Karpas-422 (cell line): ENCODE data around the gene CELA2A. TPM values are rescaled to one million over a fixed set of nuclear protein-coding genes. Genes with fewer than 3 reads are reported as not detected.
"Not testable (repeated sequence)": the region's sequence is repeated elsewhere in the genome, so short reads cannot be mapped to it uniquely, and the experiment has no call there.

Experiments used
- DNase-seq: peaks from one replicate; pipeline ENCODE4 v3.0.0-alpha.2; 2015
- H2AFZ ChIP-seq: fragments of 200-600 bp; sonication (generic); 2 replicates; pipeline ENCODE4 v1.6.1; 2014; ENCODE audit warnings: antibody characterized with exemption, low read length, mixed read lengths
- H3K27ac ChIP-seq: fragments of 200-600 bp; sonication (generic); 2 replicates; pipeline ENCODE4 v1.5.1; 2014; ENCODE audit warnings: mild to moderate bottlenecking, low read length, moderate library complexity
- H3K27me3 ChIP-seq: fragments of 200-600 bp; sonication (generic); 2 replicates; pipeline ENCODE4 v1.6.1; 2014; ENCODE audit warnings: low read length, mixed read lengths
- H3K36me3 ChIP-seq: fragments of 200-600 bp; sonication (generic); 2 replicates; pipeline ENCODE4 v1.6.1; 2014; ENCODE audit warnings: low read length, mixed read lengths; ENCODE audit not compliant: insufficient read depth
- H3K4me1 ChIP-seq: fragments of 200-600 bp; sonication (generic); 2 replicates; pipeline ENCODE4 v1.6.1; 2014; ENCODE audit warnings: mild to moderate bottlenecking, low read length, mixed read lengths
- H3K4me2 ChIP-seq: fragments of 200-600 bp; sonication (generic); 2 replicates; pipeline ENCODE4 v1.6.1; 2014; ENCODE audit warnings: low read length, low read depth, mild to moderate bottlenecking; ENCODE audit not compliant: poor library complexity, severe bottlenecking
- H3K4me3 ChIP-seq: fragments of 200-600 bp; sonication (generic); 2 replicates; pipeline ENCODE4 v1.5.1; 2014; ENCODE audit warnings: mild to moderate bottlenecking, antibody characterized with exemption, low read length, mixed read lengths
- H3K79me2 ChIP-seq: fragments of 200-600 bp; sonication (generic); 2 replicates; pipeline ENCODE4 v1.6.1; 2014; ENCODE audit warnings: mild to moderate bottlenecking, low read length, mixed read lengths
- H3K9ac ChIP-seq: fragments of 200-600 bp; sonication (generic); 2 replicates; pipeline ENCODE4 v1.6.0; 2014; ENCODE audit warnings: low read length
- H3K9me2 ChIP-seq: fragments of 200-600 bp; sonication (generic), shearing (Covaris generic); replicated peaks from 2 replicates; pipeline ENCODE4 v1.6.0; 2014; ENCODE audit warnings: mild to moderate bottlenecking, low read length, moderate library complexity; ENCODE audit not compliant: insufficient read depth
- H3K9me3 ChIP-seq: fragments of 300-700, 200-600 bp; sonication (generic); 2 replicates; pipeline ENCODE4 v1.6.1; 2014; ENCODE audit warnings: low read length, mixed read lengths
- H4K20me1 ChIP-seq: fragments of 200-600 bp; sonication (generic); 2 replicates; pipeline ENCODE4 v1.6.1; 2014; ENCODE audit warnings: mild to moderate bottlenecking, antibody characterized with exemption, low read length, low read depth; ENCODE audit not compliant: insufficient read depth
- total RNA-seq: library from RNA; depleted of rRNA; stranded (reverse); fragments of >200 nt; shearing (Covaris generic); gene quantifications from 2 replicates; pipeline ENCODE4 v1.2.3, GENCODE V29; 2014; ENCODE audit warnings: low replicate concordance

The CELA2A gene
- total RNA-seq, 1 experiment from 2014 or later: not detected

DNA sequence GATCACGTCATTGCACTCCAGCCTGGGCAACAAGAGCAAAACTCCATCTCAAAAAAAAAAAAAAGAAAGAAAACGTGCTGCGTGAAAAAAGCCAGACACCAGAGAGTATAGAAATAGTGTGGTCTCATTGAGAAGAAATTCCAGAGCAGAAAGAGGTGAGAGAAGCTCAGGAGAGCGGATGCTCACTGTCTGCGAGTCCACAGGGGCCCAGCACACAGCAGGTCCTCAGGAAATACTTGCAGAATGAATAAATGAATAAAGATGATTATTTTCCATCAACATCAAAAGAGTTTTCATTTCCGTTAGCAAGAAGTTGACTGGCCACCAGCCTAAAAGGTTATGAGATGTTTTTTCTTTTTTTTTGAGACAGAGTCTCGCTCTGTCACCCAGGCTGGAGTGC is 53.1 kb downstream of the CELA2A start:
- no peak overlapping the region for H3K9ac ChIP-seq
- H3K4me1 ChIP-seq: peaks cover 33% of the 10 kb centered on the region
- H3K9me2 ChIP-seq: no peaks in the 10 kb centered on the region
- no peak for DNase-seq
- no peak overlapping the region for H2AFZ ChIP-seq
- H3K9me3 ChIP-seq: no peaks in the 10 kb centered on the region
- 0 out of 2 replicates have a peak, but pooled peaks cover 10% of the 10 kb centered on the region for H3K36me3 ChIP-seq
- no peaks in the 10 kb centered on the region for H4K20me1 ChIP-seq
- peak overlapping the region; percentile 70; the same call in 1 of the 2 replicates for H3K27ac ChIP-seq
- H3K27me3 ChIP-seq: no peaks in the 10 kb centered on the region
- peaks cover 36% of the 10 kb centered on the region for H3K79me2 ChIP-seq
- no peak overlapping the region for H3K4me3 ChIP-seq
- peak overlapping the region; percentile 49 for H3K4me2 ChIP-seq

DNA sequence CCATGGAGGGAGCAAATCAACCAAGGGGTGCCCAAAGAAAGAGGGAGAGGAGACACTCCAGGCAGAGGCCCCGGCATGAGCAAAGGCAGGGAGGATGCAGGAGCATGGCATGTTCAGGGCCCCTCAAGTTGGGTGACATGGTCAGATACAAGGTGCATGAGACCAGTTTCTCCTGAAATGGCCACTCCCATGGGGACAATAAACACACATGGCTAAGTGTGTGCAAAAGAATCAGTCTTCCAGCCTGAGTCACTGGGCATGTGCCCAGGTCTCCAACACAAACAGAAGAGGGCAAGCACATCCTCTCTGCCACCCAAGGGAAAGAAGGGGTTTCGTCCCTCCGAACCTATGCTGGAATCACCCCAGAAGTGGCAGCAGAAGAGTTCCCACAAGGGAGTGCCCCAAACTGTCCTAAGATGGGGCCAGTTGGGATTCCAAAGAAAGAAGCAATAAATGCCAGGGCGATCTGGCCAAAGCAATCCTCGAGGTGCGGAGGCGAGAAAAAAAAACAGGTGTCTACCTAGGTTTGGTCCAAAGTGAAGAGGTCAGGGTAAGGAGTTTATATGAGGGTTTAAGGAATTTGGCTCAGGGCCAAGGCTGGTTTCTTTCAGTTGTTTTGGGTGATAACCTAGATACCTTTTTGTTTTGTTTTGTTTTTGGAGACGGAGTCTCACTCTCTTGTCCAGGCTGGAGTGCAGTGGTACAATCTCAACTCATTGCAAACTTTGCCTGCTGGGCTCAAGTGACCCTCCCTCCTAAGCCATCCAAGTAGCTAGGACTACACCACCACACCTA is 54.3 kb downstream of the CELA2A start:
- no peak overlapping the region for H3K27ac ChIP-seq
- H3K9ac ChIP-seq: no peak overlapping the region
- H3K36me3 ChIP-seq: 0 out of 2 replicates have a peak, but pooled peaks cover 10% of the 10 kb centered on the region
- H3K79me2 ChIP-seq: peaks cover 45% of the 10 kb centered on the region
- no peaks in the 10 kb centered on the region for H4K20me1 ChIP-seq
- no peak overlapping the region for H3K4me2 ChIP-seq
- H3K9me3 ChIP-seq: no peaks in the 10 kb centered on the region
- no peak overlapping the region for H2AFZ ChIP-seq
- peaks cover 40% of the 10 kb centered on the region for H3K4me1 ChIP-seq
- H3K9me2 ChIP-seq: no peaks in the 10 kb centered on the region
- no peak overlapping the region for H3K4me3 ChIP-seq
- no peaks in the 10 kb centered on the region for H3K27me3 ChIP-seq
- DNase-seq: no peak

DNA sequence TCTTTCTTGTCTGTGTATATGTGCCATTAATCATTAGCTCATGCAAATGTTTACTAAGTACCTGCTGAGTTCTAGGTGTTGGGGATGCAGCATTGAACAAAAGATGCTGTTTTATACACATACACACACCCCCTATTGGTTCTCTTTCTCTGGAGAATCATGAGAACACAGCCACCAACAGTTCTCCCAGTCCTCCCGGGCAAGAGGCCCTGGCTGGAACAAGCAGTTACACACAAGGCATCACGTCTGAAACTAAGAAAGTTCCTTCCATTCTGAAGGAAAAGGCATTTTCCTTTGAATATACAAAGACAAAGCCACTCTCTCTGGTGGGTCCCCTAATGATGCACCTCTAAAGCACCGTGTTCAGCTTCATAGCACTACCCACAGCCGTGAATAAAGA is 56.7 kb downstream of the CELA2A start:
- Histone ChIP-seq H3K4me2 (no peak overlapping the region), H4K20me1 (no peaks in the 10 kb centered on the region), H3K27ac (no peak overlapping the region), H3K36me3 (peaks cover 28% of the 10 kb centered on the region), H3K9ac (no peak overlapping the region), H3K79me2 (peaks cover 60% of the 10 kb centered on the region), H3K9me2 (no peaks in the 10 kb centered on the region), H2AFZ (no peak overlapping the region), H3K9me3 (no peaks in the 10 kb centered on the region), H3K27me3 (no peaks in the 10 kb centered on the region), H3K4me1 (peaks cover 26% of the 10 kb centered on the region), H3K4me3 (no peak overlapping the region)
- no peak for DNase-seq

DNA sequence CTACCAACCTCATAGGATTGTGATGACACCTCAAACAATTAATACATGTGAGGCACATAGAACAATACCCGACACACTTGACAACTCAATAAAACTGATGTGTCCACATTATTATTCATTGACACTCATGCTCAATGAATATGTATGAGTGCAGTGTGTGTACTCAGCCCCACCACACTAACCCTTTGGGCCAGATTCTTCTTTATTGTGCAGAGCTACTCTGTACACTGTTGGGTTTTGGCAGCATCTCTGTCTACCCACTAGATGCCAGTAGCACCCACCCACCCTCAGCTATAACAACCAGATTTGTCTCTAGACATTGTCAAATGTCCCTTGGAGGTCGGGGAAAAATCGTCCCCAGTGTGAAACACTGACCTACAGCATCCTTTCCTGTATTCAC is 57.4 kb downstream of the CELA2A start:
- no peak overlapping the region for H2AFZ ChIP-seq
- H3K4me1 ChIP-seq: peaks cover 20% of the 10 kb centered on the region
- H3K9me3 ChIP-seq: no peaks in the 10 kb centered on the region
- no peak overlapping the region for H3K4me2 ChIP-seq
- no peak overlapping the region for H3K27ac ChIP-seq
- peaks cover 64% of the 10 kb centered on the region for H3K79me2 ChIP-seq
- no peak overlapping the region for H3K4me3 ChIP-seq
- no peaks in the 10 kb centered on the region for H4K20me1 ChIP-seq
- peaks cover 28% of the 10 kb centered on the region for H3K36me3 ChIP-seq
- H3K9ac ChIP-seq: no peak overlapping the region
- DNase-seq: no peak
- H3K27me3 ChIP-seq: no peaks in the 10 kb centered on the region
- no peaks in the 10 kb centered on the region for H3K9me2 ChIP-seq

DNA sequence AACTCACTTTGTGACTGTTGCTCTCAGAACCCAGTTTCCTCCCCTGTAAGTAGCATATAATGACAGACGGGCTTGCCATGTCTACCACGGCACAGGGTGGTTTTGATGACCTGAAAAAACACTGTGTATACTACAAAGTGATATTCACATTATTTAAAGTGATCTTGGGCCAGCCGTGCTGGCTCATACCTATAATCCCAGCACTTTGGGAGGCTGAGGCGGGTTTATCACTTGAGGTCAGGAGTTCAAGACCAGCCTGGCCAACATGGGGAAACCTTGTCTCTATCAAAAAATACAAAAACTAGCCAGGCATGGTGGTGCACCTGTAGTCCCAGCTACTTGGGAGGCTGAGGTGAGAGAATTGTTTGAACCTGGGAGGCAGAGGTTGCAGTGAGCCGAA is 58.0 kb downstream of the CELA2A start:
- Histone ChIP-seq H3K4me1 (peaks cover 13% of the 10 kb centered on the region), H3K36me3 (peaks cover 28% of the 10 kb centered on the region), H3K79me2 (peaks cover 67% of the 10 kb centered on the region)
- H3K4me3 ChIP-seq, H2AFZ ChIP-seq, H4K20me1 ChIP-seq, H3K9me2 ChIP-seq, H3K27me3 ChIP-seq, H3K9ac ChIP-seq, DNase-seq, H3K4me2 ChIP-seq, H3K9me3 ChIP-seq, H3K27ac ChIP-seq: not testable (repeated sequence)

DNA sequence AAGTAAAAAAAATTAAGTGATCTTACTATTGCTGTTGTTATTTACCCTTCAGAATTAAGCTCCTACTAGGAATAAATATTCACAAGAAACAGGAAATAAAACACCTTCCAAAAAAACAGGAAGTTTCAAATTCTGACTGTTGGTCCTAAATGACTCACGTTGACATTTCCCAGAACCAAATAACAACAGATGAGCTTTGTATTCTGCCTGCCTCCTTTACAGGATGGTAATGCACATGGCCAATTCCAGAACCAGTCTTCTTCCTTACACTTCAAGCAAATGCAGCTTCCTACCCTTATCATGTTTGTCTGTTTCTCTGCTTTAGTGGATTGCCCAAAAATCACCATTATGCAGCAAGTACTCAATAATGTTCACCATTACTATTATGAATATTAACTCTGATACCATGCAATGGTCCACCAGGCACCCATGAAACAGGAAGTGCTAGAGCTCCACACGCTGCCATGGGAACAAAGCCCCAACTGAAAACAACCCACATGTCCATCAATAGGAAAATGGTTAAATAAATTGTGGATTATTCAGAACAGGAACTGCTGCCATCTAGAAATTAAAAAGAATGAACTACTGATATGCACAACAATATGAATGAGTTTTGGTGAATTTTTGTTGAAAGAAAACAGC is 58.6 kb downstream of the CELA2A start:
- Histone ChIP-seq H3K9ac (no peak overlapping the region), H3K9me2 (no peaks in the 10 kb centered on the region), H3K27me3 (no peaks in the 10 kb centered on the region), H3K36me3 (peaks cover 28% of the 10 kb centered on the region), H3K4me2 (no peak overlapping the region), H3K27ac (peak overlapping the region; percentile 25), H3K4me1 (peaks cover 10% of the 10 kb centered on the region), H3K4me3 (no peak overlapping the region), H4K20me1 (no peaks in the 10 kb centered on the region), H3K79me2 (peaks cover 73% of the 10 kb centered on the region), H3K9me3 (no peaks in the 10 kb centered on the region), H2AFZ (no peak overlapping the region)
- peak; percentile 50 for DNase-seq

DNA sequence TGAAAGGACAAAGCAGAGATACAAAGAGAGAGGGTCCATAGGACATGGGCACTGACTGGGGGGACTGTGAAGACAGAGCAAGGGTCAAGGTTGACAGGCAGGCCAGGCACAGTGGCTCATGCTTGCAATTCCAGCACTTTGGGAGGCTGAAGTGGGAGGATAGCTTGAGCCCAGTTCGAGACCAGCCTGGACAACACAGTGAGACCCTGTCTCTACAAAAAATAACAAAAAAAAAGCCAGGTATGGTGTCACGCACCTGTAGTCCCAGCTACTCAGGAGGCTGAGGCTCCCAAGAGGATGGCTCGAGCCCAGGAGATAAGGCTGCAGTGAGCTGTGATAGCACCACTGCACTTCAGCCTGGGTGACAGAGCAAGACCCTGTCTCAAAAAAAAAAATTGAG is 63.1 kb downstream of the CELA2A start:
- Histone ChIP-seq H3K9me3 (no peaks in the 10 kb centered on the region), H3K9me2 (no peaks in the 10 kb centered on the region), H3K36me3 (peaks cover 19% of the 10 kb centered on the region), H2AFZ (no peak overlapping the region), H3K4me2 (no peak overlapping the region), H4K20me1 (no peaks in the 10 kb centered on the region), H3K9ac (no peak overlapping the region), H3K79me2 (peaks cover 73% of the 10 kb centered on the region), H3K4me1 (peaks cover 23% of the 10 kb centered on the region), H3K4me3 (no peak overlapping the region), H3K27me3 (no peaks in the 10 kb centered on the region), H3K27ac (no peak overlapping the region)
- no peak for DNase-seq

DNA sequence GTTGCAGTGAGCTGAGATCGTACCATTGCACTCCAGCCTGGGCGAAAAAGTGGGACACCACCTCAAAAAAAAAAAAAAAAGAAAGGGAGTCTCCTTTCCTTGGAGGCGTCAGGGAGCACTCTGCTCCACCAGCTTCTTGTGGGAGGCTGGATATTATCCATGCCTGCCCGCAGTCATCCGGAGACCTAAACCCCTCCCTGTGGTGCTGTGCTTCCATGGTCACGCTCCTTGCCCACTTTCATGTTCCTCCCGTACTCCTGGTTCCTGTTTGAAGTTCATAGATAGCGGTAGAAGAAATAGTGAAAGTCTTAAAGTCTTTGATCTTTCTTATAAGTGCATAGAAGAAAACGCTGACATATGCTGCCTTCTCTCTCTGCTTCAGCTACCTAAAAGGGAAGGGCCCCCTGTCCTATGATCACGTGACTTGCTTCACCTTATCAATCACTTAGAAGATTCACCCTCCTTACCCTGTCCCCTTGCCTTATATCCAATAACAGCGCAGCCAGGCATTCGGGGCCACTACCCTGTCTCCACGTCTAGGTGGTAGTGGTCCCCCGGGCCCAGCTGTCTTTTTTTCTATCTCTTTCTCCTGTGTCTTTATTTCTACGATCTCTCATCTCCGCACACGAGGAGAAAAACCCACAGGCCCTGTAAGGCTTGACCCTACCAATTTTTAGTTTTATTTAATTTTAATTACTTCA is 64.8 kb downstream of the CELA2A start:
- H2AFZ ChIP-seq, H3K27ac ChIP-seq, H3K9me3 ChIP-seq, DNase-seq, H3K9me2 ChIP-seq, H3K27me3 ChIP-seq, H4K20me1 ChIP-seq, H3K9ac ChIP-seq, H3K4me3 ChIP-seq: not testable (repeated sequence)
- Histone ChIP-seq H3K36me3 (peaks cover 18% of the 10 kb centered on the region), H3K4me1 (peaks cover 24% of the 10 kb centered on the region), H3K4me2 (peak overlapping the region; percentile 82), H3K79me2 (peaks cover 61% of the 10 kb centered on the region)
